OCI-LY7 (cell line): ENCODE results near the gene LGI1. TPM values are rescaled to one million over a fixed set of nuclear protein-coding genes. Genes with fewer than 3 reads are reported as not detected.

Source experiments
- BruUV-seq: library from RNA; stranded (reverse); fragments of 400-500 nt; replicated peaks from 2 replicates; lab custom pipeline; 2021; lab: Mats Ljungman, UMichigan
- CTCF ChIA-PET: fragments of 300-600 bp; sonication (Branson Sonifier 250); formaldehyde crosslinking; loops from one replicate; lab custom pipeline; 2022; ENCODE audit warnings: antibody characterized with exemption; ENCODE audit not compliant: unreplicated experiment; lab: Charles Lee
- POLR2A ChIA-PET: fragments of 300-600 bp; sonication (Branson Sonifier 250); formaldehyde crosslinking; loops from one replicate; lab custom pipeline; 2022; ENCODE audit warnings: antibody characterized with exemption; lab: Charles Lee
- DNase-seq: peaks from one replicate; pipeline ENCODE4 v3.0.0-alpha.2; 2015; ENCODE audit warnings: low spot score
- H2AFZ ChIP-seq: fragments of 200-600 bp; sonication (generic), shearing (Covaris generic); 2 replicates; pipeline ENCODE4 v1.6.1; 2014; ENCODE audit warnings: mild to moderate bottlenecking, antibody characterized with exemption, low read length, moderate library complexity
- H3K27ac ChIP-seq: fragments of 200-600 bp; sonication (generic); 2 replicates; pipeline ENCODE4 v1.5.1; 2014; ENCODE audit warnings: mixed run types, low read depth, mild to moderate bottlenecking, moderate library complexity, low read length, inconsistent platforms; ENCODE audit not compliant: poor library complexity, severe bottlenecking
- H3K36me3 ChIP-seq: fragments of 200-600 bp; sonication (generic); 2 replicates; pipeline ENCODE4 v1.6.1; 2014; ENCODE audit warnings: mild to moderate bottlenecking, antibody characterized with exemption, low read length, moderate library complexity, mixed read lengths; ENCODE audit not compliant: insufficient read depth
- H3K4me1 ChIP-seq: fragments of 200-600 bp; sonication (generic); 2 replicates; pipeline ENCODE4 v1.5.1; 2014; ENCODE audit warnings: mild to moderate bottlenecking, low read length; ENCODE audit not compliant: insufficient read depth, poor library complexity, severe bottlenecking
- H3K4me2 ChIP-seq: fragments of 200-600 bp; sonication (generic); 2 replicates; pipeline ENCODE4 v1.6.1; 2014; ENCODE audit warnings: mild to moderate bottlenecking, low read length
- H3K4me3 ChIP-seq: fragments of 200-600 bp; sonication (generic); 2 replicates; pipeline ENCODE4 v1.5.1; 2014; ENCODE audit warnings: mild to moderate bottlenecking, low read depth, low read length; ENCODE audit not compliant: poor library complexity, severe bottlenecking
- H3K79me2 ChIP-seq: fragments of 200-600 bp; sonication (generic); 2 replicates; pipeline ENCODE4 v1.6.1; 2016; ENCODE audit warnings: low read depth, mild to moderate bottlenecking, low read length, moderate library complexity, mixed read lengths; ENCODE audit not compliant: insufficient read depth
- H3K9me2 ChIP-seq: fragments of 200-600 bp; sonication (generic); 2 replicates; pipeline ENCODE4 v1.6.1; 2016; ENCODE audit warnings: mild to moderate bottlenecking, low read length, mixed read lengths; ENCODE audit not compliant: insufficient read depth
- H3K9me3 ChIP-seq: fragments of 200-600 bp; sonication (generic); 2 replicates; pipeline ENCODE4 v1.6.1; 2014; ENCODE audit warnings: mild to moderate bottlenecking, mixed run types, low read length, mixed read lengths
- H4K20me1 ChIP-seq: fragments of 200-600 bp; sonication (generic); 2 replicates; pipeline ENCODE4 v1.6.1; 2014; ENCODE audit warnings: mild to moderate bottlenecking, antibody characterized with exemption, low read length, moderate library complexity, mixed read lengths; ENCODE audit not compliant: insufficient read depth
- CTCF ChIP-seq: fragments of 200-600 bp; sonication (generic); conservative IDR thresholded peaks from 2 replicates; pipeline ENCODE4 v1.5.1; 2014; ENCODE audit warnings: mild to moderate bottlenecking, antibody characterized with exemption, low read length, moderate library complexity, mixed read lengths
- EZH2phosphoT487 ChIP-seq: fragments of 200-600 bp; sonication (generic); IDR thresholded peaks from 2 replicates; pipeline ENCODE4 v1.6.1; 2018; ENCODE audit warnings: low read depth, borderline replicate concordance, mild to moderate bottlenecking, mixed run types, antibody characterized with exemption, low read length, moderate library complexity, mixed read lengths
- intact Hi-C: fragments of 100-400 bp; cut with micrococcal nuclease; formaldehyde crosslinking; loops from one replicate; pipeline ENCODE4 v1.10.0; 2022; ENCODE audit not compliant: unreplicated experiment
- total RNA-seq, 2 experiments: library from RNA; depleted of rRNA in 1 of 2; stranded (reverse); fragments of >200 nt in 1 of 2; shearing (Covaris generic) in 1 of 2; gene quantifications; 2 replicates each; pipeline ENCODE4 v1.2.3, GENCODE V29; 2014 to 2022

Gene LGI1
- total RNA-seq, 2 experiments from 2014 or later = 0.41 TPM; not detected in 1

- Histone ChIP-seq H3K9me3 (no peaks in the 10 kb centered on the region), H4K20me1 (no peaks in the 10 kb centered on the region), H3K27ac (no peak overlapping the region), H3K36me3 (no peaks in the 10 kb centered on the region), H3K4me2 (no peak overlapping the region), H3K4me3 (no peak overlapping the region), H3K9me2 (no peaks in the 10 kb centered on the region), H3K4me1 (no peaks in the 10 kb centered on the region), H2AFZ (no peak overlapping the region), H3K79me2 (no peaks in the 10 kb centered on the region)
- no TSS peak for BruUV-seq
- POLR2A ChIA-PET = no interaction called here
- TF ChIP-seq CTCF = no peak
- TF ChIP-seq EZH2phosphoT487 = no peak
- DNase-seq = no peak
- intact Hi-C loops = no loop called here
- CTCF ChIA-PET = no interaction called here
These were observed 87.4 kb downstream of the LGI1 start for GRCh38 chr10:93844979-93845626.

Other genes with a start within 250 kb of the LGI1 start
- not detected in 2 replicates for gene FFAR4, start 191.3 kb upstream of the LGI1 start, total RNA-seq (2014; rRNA removed; shearing (Covaris generic))
- not detected in 2 replicates for gene FFAR4, start 191.3 kb upstream of the LGI1 start, total RNA-seq (2022)
- not detected in 2 replicates for gene RBP4, start 156.7 kb upstream of the LGI1 start, total RNA-seq (2014; rRNA removed; shearing (Covaris generic))
- gene RBP4, start 156.7 kb upstream of the LGI1 start, total RNA-seq (2022) = not detected in 2 replicates
- gene PDE6C, start 145.4 kb upstream of the LGI1 start, total RNA-seq (2014; rRNA removed; shearing (Covaris generic)) = 0.03 and 0.05 TPM in 2 replicates
- gene PDE6C, start 145.4 kb upstream of the LGI1 start, total RNA-seq (2022) = 0.13 TPM in 1 of 2 replicates, not detected in the other
- gene FRA10AC1, start 55.3 kb upstream of the LGI1 start, total RNA-seq (2014; rRNA removed; shearing (Covaris generic)) = 11.9 and 24.3 TPM in 2 replicates
- 26.9 and 30.2 TPM in 2 replicates for gene FRA10AC1, start 55.3 kb upstream of the LGI1 start, total RNA-seq (2022)
- gene SLC35G1, start 136.0 kb downstream of the LGI1 start, total RNA-seq (2014; rRNA removed; shearing (Covaris generic)) = 5.9 and 6.0 TPM in 2 replicates
- 6.0 and 6.9 TPM in 2 replicates for gene SLC35G1, start 136.0 kb downstream of the LGI1 start, total RNA-seq (2022)
- gene PLCE1, start 236.0 kb downstream of the LGI1 start, total RNA-seq (2014; rRNA removed; shearing (Covaris generic)) = 0.03 and 0.06 TPM in 2 replicates
- gene PLCE1, start 236.0 kb downstream of the LGI1 start, total RNA-seq (2022) = not detected in 2 replicates